H9 (cell line): ENCODE results near the gene IRAK1. TPM values are rescaled to one million over a fixed set of nuclear protein-coding genes. Genes with fewer than 3 reads are reported as not detected.

Experiments used
- DNase-seq: peaks from one replicate; pipeline ENCODE4 v3.0.0-alpha.2; 2017
- H2AFZ ChIP-seq: one replicate; pipeline ENCODE4 v1.6.1; 2013; ENCODE audit warnings: mild to moderate bottlenecking, low read length, control low read depth, moderate library complexity
- H2AK5ac ChIP-seq: 2 replicates; pipeline ENCODE4 v1.6.1; 2013; ENCODE audit warnings: low read length, control low read depth, mixed read lengths; ENCODE audit not compliant: insufficient read length
- H2BK120ac ChIP-seq: one replicate; pipeline ENCODE4 v1.6.1; 2013; ENCODE audit warnings: low read depth, mild to moderate bottlenecking, low read length, control low read depth, inconsistent platforms; ENCODE audit not compliant: poor library complexity, severe bottlenecking
- H2BK12ac ChIP-seq: 2 replicates; pipeline ENCODE4 v1.6.1; 2013; ENCODE audit warnings: low read length, control low read depth, mixed read lengths, low read depth; ENCODE audit not compliant: insufficient read length
- H2BK15ac ChIP-seq: 2 replicates; pipeline ENCODE4 v1.6.1; 2013; ENCODE audit warnings: low read depth, low read length, control low read depth
- H2BK20ac ChIP-seq: one replicate; pipeline ENCODE4 v1.6.1; 2013; ENCODE audit warnings: low read depth, mild to moderate bottlenecking, low read length, control low read depth, inconsistent platforms; ENCODE audit not compliant: poor library complexity, severe bottlenecking
- H2BK5ac ChIP-seq: 2 replicates; pipeline ENCODE4 v1.6.1; 2013; ENCODE audit warnings: low read length, control low read depth, mixed read lengths; ENCODE audit not compliant: insufficient read length
- H3K14ac ChIP-seq: 2 replicates; pipeline ENCODE4 v1.6.1; 2013; ENCODE audit warnings: low read length, control low read depth; ENCODE audit not compliant: insufficient read depth
- H3K18ac ChIP-seq: 2 replicates; pipeline ENCODE4 v1.6.1; 2013; ENCODE audit warnings: low read depth, mild to moderate bottlenecking, mixed read lengths, low read length, control low read depth; ENCODE audit not compliant: insufficient read length
- H3K23ac ChIP-seq: 2 replicates; pipeline ENCODE4 v1.6.1; 2013; ENCODE audit warnings: low read length, control low read depth, mixed read lengths, low read depth; ENCODE audit not compliant: insufficient read length
- H3K23me2 ChIP-seq: 2 replicates; pipeline ENCODE4 v1.6.1; 2013; ENCODE audit warnings: low read depth, mild to moderate bottlenecking, mixed read lengths, low read length, control low read depth; ENCODE audit not compliant: insufficient read length, poor library complexity, severe bottlenecking
- H3K27ac ChIP-seq: 2 replicates; pipeline ENCODE4 v1.5.1; 2013; ENCODE audit warnings: low read length, control low read depth, mixed read lengths, low read depth; ENCODE audit not compliant: insufficient read length
- H3K27me3 ChIP-seq: 2 replicates; pipeline ENCODE4 v1.6.1; 2013; ENCODE audit warnings: low read length, control low read depth, inconsistent platforms; ENCODE audit not compliant: insufficient read depth
- H3K4ac ChIP-seq: 2 replicates; pipeline ENCODE4 v1.6.1; 2013; ENCODE audit warnings: low read depth, mild to moderate bottlenecking, control low read depth, inconsistent platforms, low read length, moderate library complexity
- H3K4me1 ChIP-seq: 2 replicates; pipeline ENCODE4 v1.6.1; 2013; ENCODE audit warnings: low read length, control low read depth, inconsistent platforms; ENCODE audit not compliant: insufficient read depth
- H3K4me2 ChIP-seq: 2 replicates; pipeline ENCODE4 v1.6.1; 2013; ENCODE audit warnings: low read length, control low read depth, mixed read lengths; ENCODE audit not compliant: insufficient read length, insufficient read depth
- H3K56ac ChIP-seq: 2 replicates; pipeline ENCODE4 v1.6.1; 2013; ENCODE audit warnings: low read depth, mild to moderate bottlenecking, mixed read lengths, low read length, control low read depth; ENCODE audit not compliant: insufficient read length
- H3K79me1 ChIP-seq: 2 replicates; pipeline ENCODE4 v1.6.1; 2013; ENCODE audit warnings: low read depth, mild to moderate bottlenecking, moderate library complexity, low read length, control low read depth, inconsistent platforms; ENCODE audit not compliant: insufficient read depth, poor library complexity, severe bottlenecking
- H3K79me2 ChIP-seq: 2 replicates; pipeline ENCODE4 v1.6.1; 2013; ENCODE audit warnings: low read length, control low read depth, inconsistent platforms; ENCODE audit not compliant: insufficient read depth
- H3K9ac ChIP-seq: 2 replicates; pipeline ENCODE4 v1.6.1; 2013; ENCODE audit warnings: low read length, control low read depth, mixed read lengths; ENCODE audit not compliant: insufficient read length; ENCODE audit errors: extremely low read depth
- H3K9me3 ChIP-seq: one replicate; pipeline ENCODE4 v1.6.1; 2013; ENCODE audit warnings: low read depth, low read length, inconsistent platforms; ENCODE audit not compliant: control insufficient read depth
- H3T11ph ChIP-seq: one replicate; pipeline ENCODE4 v1.6.1; 2013; ENCODE audit warnings: mild to moderate bottlenecking, low read length, control low read depth, inconsistent platforms
- H4K20me1 ChIP-seq: one replicate; pipeline ENCODE4 v1.6.1; 2013; ENCODE audit not compliant: control insufficient read depth, insufficient read length, insufficient read depth
- H4K5ac ChIP-seq: 2 replicates; pipeline ENCODE4 v1.6.1; 2013; ENCODE audit warnings: low read depth, mild to moderate bottlenecking, mixed read lengths, low read length, control low read depth; ENCODE audit not compliant: insufficient read length
- H4K8ac ChIP-seq: replicated peaks from 2 replicates; pipeline ENCODE4 v1.6.1; 2013; ENCODE audit warnings: low read length, control low read depth, mixed read lengths, low read depth; ENCODE audit not compliant: insufficient read length
- H4K91ac ChIP-seq: 2 replicates; pipeline ENCODE4 v1.6.1; 2013; ENCODE audit warnings: low read depth, mild to moderate bottlenecking, moderate library complexity, mixed read lengths, low read length, control low read depth; ENCODE audit not compliant: insufficient read length
- H3K27ac Mint-ChIP-seq, 3 experiments: 2 replicates in 2 of 3; 3 replicates in 1 of 3; pipeline ENCODE4 v1.8.0; 2020 to 2021; ENCODE audit warnings: mixed read lengths in 3 of 3, mild to moderate bottlenecking in 1 of 3, moderate library complexity in 1 of 3
- H3K27me3 Mint-ChIP-seq: 2 replicates; pipeline ENCODE4 v1.8.0; 2021; ENCODE audit warnings: low read depth, mild to moderate bottlenecking, moderate library complexity, mixed read lengths
- H3K36me3 Mint-ChIP-seq, 3 experiments: 2 replicates in 2 of 3; 3 replicates in 1 of 3; pipeline ENCODE4 v1.8.0; 2020 to 2021; ENCODE audit warnings: low read depth in 3 of 3, mixed read lengths in 3 of 3; ENCODE audit not compliant: insufficient read depth in 1 of 3
- H3K4me1 Mint-ChIP-seq, 2 experiments: 2 replicates each; pipeline ENCODE4 v1.8.0; 2020; ENCODE audit warnings: mixed read lengths in 2 of 2
- H3K4me3 Mint-ChIP-seq, 2 experiments: 2 replicates in 1 of 2; 3 replicates in 1 of 2; pipeline ENCODE4 v1.8.0; 2020 to 2021; ENCODE audit warnings: mild to moderate bottlenecking in 2 of 2, mixed read lengths in 2 of 2, moderate library complexity in 1 of 2
- H3K9me3 Mint-ChIP-seq, 2 experiments: 2 replicates in 1 of 2; 3 replicates in 1 of 2; pipeline ENCODE4 v1.8.0; 2020; ENCODE audit warnings: mild to moderate bottlenecking in 2 of 2, mixed read lengths in 2 of 2, moderate library complexity in 1 of 2
- CTCF ChIP-seq: fragments of 200-600 bp; sonication (generic); conservative IDR thresholded peaks from 3 replicates; pipeline ENCODE4 v1.8.0; 2021; ENCODE audit warnings: antibody characterized with exemption, mild to moderate bottlenecking
- WGBS: extraction: QIAGEN DNeasy Blood & Tissue Kit; methylation state at CpG from one replicate; pipeline ENCODE4 v1.1.7; 2013; ENCODE audit warnings: missing lambda C conversion rate, low lambda C conversion rate, mixed read lengths; ENCODE audit not compliant: insufficient read length; ENCODE audit errors: extremely low coverage; 5-methylcytosine and 5-hydroxymethylcytosine counted together
- total RNA-seq: library from RNA; stranded (reverse); gene quantifications from 2 replicates; pipeline ENCODE4 v1.2.1, GENCODE V29; 2021

Gene IRAK1
- total RNA-seq, 1 experiment from 2014 or later = 98.4 TPM

- Histone ChIP-seq H4K5ac (no peak overlapping the region), H3K9me3 (peaks cover 36% of the 10 kb centered on the region), H3K56ac (no peak overlapping the region), H2BK5ac (no peak overlapping the region), H2AFZ (no peak overlapping the region), H3T11ph (no peak overlapping the region), H3K27me3 (no peaks in the 10 kb centered on the region), H3K4me1 (no peaks in the 10 kb centered on the region), H2BK12ac (no peak overlapping the region), H3K23me2 (no peaks in the 10 kb centered on the region), H3K79me1 (no peaks in the 10 kb centered on the region), H3K4ac (no peak overlapping the region), H4K8ac (no peak overlapping the region), H2BK20ac (no peak overlapping the region), H3K9ac (no peak overlapping the region), H3K14ac (no peak overlapping the region), H3K79me2 (0 out of 2 replicates have a peak, but pooled peaks cover 1% of the 10 kb centered on the region), H2BK15ac (no peak overlapping the region), H3K23ac (no peak overlapping the region), H4K91ac (no peak overlapping the region), H2AK5ac (no peak overlapping the region), H3K27ac (no peak overlapping the region), H3K18ac (no peak overlapping the region), H2BK120ac (no peak overlapping the region), H3K4me2 (no peak overlapping the region), H4K20me1 (no peaks in the 10 kb centered on the region)
- no peak for TF ChIP-seq CTCF
- Mint-ChIP-seq H3K4me3 (no peak overlapping the region), H3K36me3 (peaks cover 18 to 44% (median 21%) of the 10 kb centered on the region in 3 experiments), H3K4me1 (peaks cover 7 to 23% of the 10 kb centered on the region in 2 experiments), H3K27me3 (peaks cover 4% of the 10 kb centered on the region; the same call in 1 of the 2 replicates), H3K27ac (no peak overlapping the region; a peak in 1 of 7 replicates), H3K9me3 (peaks cover 77% of the 10 kb centered on the region in 2 experiments)
- DNase-seq = no peak
- WGBS = no CpG with 5 or more reads among the region's 5 CpGs
Observed at GRCh38 chrX:154059729-154060245, 40.1 kb upstream of the IRAK1 start.
